ENCODE results near the gene ZFHX2.

ZFHX2 gene

GRCh38 chr14:23548351-23549318 lies 2.9 kb downstream of the ZFHX2 start:
- H3K4me1 ChIP-seq (ENCODE audit: control insufficient read depth in 1 of 2, insufficient read depth in 2 of 2, low read length in 2 of 2), result peaks cover 21 to 29% of the 10 kb centered on the region in 2 donors
- H3K4me3 ChIP-seq (ENCODE audit: low read depth in 1 of 2, low read length in 2 of 2), result no peak overlapping the region
- no peaks in the 10 kb centered on the region for H3K36me3 ChIP-seq (ENCODE audit: control insufficient read depth in 1 of 2, insufficient read depth in 2 of 2, low read length in 2 of 2)
- no peak overlapping the region for H3K27ac ChIP-seq (ENCODE audit: low read depth, low read length)
- no peak overlapping the region for H3K9ac ChIP-seq (ENCODE audit: low read depth in 1 of 2, low read length in 2 of 2)
- H3K9me3 ChIP-seq (ENCODE audit: control insufficient read depth in 1 of 2, low read length in 2 of 2), result no peaks in the 10 kb centered on the region
- no peaks in the 10 kb centered on the region for H3K27me3 ChIP-seq (ENCODE audit: control insufficient read depth in 1 of 2, insufficient read depth in 2 of 2, low read length in 2 of 2)

- H3K36me3 ChIP-seq (ENCODE audit: control insufficient read depth in 1 of 2, insufficient read depth in 2 of 2, low read length in 2 of 2), result no peaks in the 10 kb centered on the region
- H3K27me3 ChIP-seq (ENCODE audit: control insufficient read depth in 1 of 2, insufficient read depth in 2 of 2, low read length in 2 of 2), result no peaks in the 10 kb centered on the region
- no peak overlapping the region for H3K9ac ChIP-seq (ENCODE audit: low read depth in 1 of 2, low read length in 2 of 2)
- no peak overlapping the region for H3K4me3 ChIP-seq (ENCODE audit: low read depth in 1 of 2, low read length in 2 of 2)
- no peaks in the 10 kb centered on the region for H3K9me3 ChIP-seq (ENCODE audit: control insufficient read depth in 1 of 2, low read length in 2 of 2)
- peaks cover 21 to 29% of the 10 kb centered on the region in 2 donors for H3K4me1 ChIP-seq (ENCODE audit: control insufficient read depth in 1 of 2, insufficient read depth in 2 of 2, low read length in 2 of 2)
- H3K27ac ChIP-seq (ENCODE audit: low read depth, low read length), result no peak overlapping the region
Measured at GRCh38 chr14:23547924-23548323, 3.6 kb downstream of the ZFHX2 start.

GRCh38 chr14:23546450-23547035 lies 5.0 kb downstream of the ZFHX2 start:
- H3K9me3 ChIP-seq (ENCODE audit: control insufficient read depth in 1 of 2, low read length in 2 of 2), result no peaks in the 10 kb centered on the region
- H3K36me3 ChIP-seq (ENCODE audit: control insufficient read depth in 1 of 2, insufficient read depth in 2 of 2, low read length in 2 of 2), result no peaks in the 10 kb centered on the region
- H3K27ac ChIP-seq (ENCODE audit: low read depth, low read length), result no peak overlapping the region
- H3K4me3 ChIP-seq (ENCODE audit: low read depth in 1 of 2, low read length in 2 of 2), result no peak overlapping the region
- H3K27me3 ChIP-seq (ENCODE audit: control insufficient read depth in 1 of 2, insufficient read depth in 2 of 2, low read length in 2 of 2), result no peaks in the 10 kb centered on the region
- H3K4me1 ChIP-seq (ENCODE audit: control insufficient read depth in 1 of 2, insufficient read depth in 2 of 2, low read length in 2 of 2), result peaks cover 21 to 29% of the 10 kb centered on the region in 2 donors
- H3K9ac ChIP-seq (ENCODE audit: low read depth in 1 of 2, low read length in 2 of 2), result no peak overlapping the region

GRCh38 chr14:23545740-23546365 lies 5.7 kb downstream of the ZFHX2 start:
- no peaks in the 10 kb centered on the region for H3K9me3 ChIP-seq (ENCODE audit: control insufficient read depth in 1 of 2, low read length in 2 of 2)
- H3K4me3 ChIP-seq (ENCODE audit: low read depth in 1 of 2, low read length in 2 of 2), result no peak overlapping the region
- no peak overlapping the region for H3K9ac ChIP-seq (ENCODE audit: low read depth in 1 of 2, low read length in 2 of 2)
- H3K27me3 ChIP-seq (ENCODE audit: control insufficient read depth in 1 of 2, insufficient read depth in 2 of 2, low read length in 2 of 2), result no peaks in the 10 kb centered on the region
- peaks cover 20 to 29% of the 10 kb centered on the region in 2 donors for H3K4me1 ChIP-seq (ENCODE audit: control insufficient read depth in 1 of 2, insufficient read depth in 2 of 2, low read length in 2 of 2)
- no peak overlapping the region for H3K27ac ChIP-seq (ENCODE audit: low read depth, low read length)
- H3K36me3 ChIP-seq (ENCODE audit: control insufficient read depth in 1 of 2, insufficient read depth in 2 of 2, low read length in 2 of 2), result no peaks in the 10 kb centered on the region

- H3K9ac ChIP-seq (ENCODE audit: low read depth in 1 of 2, low read length in 2 of 2), result no peak overlapping the region
- H3K4me3 ChIP-seq (ENCODE audit: low read depth in 1 of 2, low read length in 2 of 2), result peak overlapping the region; percentile 8 to 38
- H3K4me1 ChIP-seq (ENCODE audit: control insufficient read depth in 1 of 2, insufficient read depth in 2 of 2, low read length in 2 of 2), result peaks cover 11 to 20% of the 10 kb centered on the region in 2 donors
- H3K27ac ChIP-seq (ENCODE audit: low read depth, low read length), result no peak overlapping the region
- no peaks in the 10 kb centered on the region for H3K36me3 ChIP-seq (ENCODE audit: control insufficient read depth in 1 of 2, insufficient read depth in 2 of 2, low read length in 2 of 2)
- no peaks in the 10 kb centered on the region for H3K9me3 ChIP-seq (ENCODE audit: control insufficient read depth in 1 of 2, low read length in 2 of 2)
- H3K27me3 ChIP-seq (ENCODE audit: control insufficient read depth in 1 of 2, insufficient read depth in 2 of 2, low read length in 2 of 2), result no peaks in the 10 kb centered on the region
Measured at GRCh38 chr14:23544511-23545447, 6.8 kb downstream of the ZFHX2 start.

GRCh38 chr14:23543403-23543802 lies 8.2 kb downstream of the ZFHX2 start:
- Histone ChIP-seq H3K9ac (ENCODE audit: low read depth in 1 of 2, low read length in 2 of 2) (no peak overlapping the region), H3K27ac (ENCODE audit: low read depth, low read length) (no peak overlapping the region), H3K4me3 (ENCODE audit: low read depth in 1 of 2, low read length in 2 of 2) (no peak overlapping the region), H3K4me1 (ENCODE audit: control insufficient read depth in 1 of 2, insufficient read depth in 2 of 2, low read length in 2 of 2) (peaks cover 11 to 13% of the 10 kb centered on the region in 2 donors), H3K9me3 (ENCODE audit: control insufficient read depth in 1 of 2, low read length in 2 of 2) (no peaks in the 10 kb centered on the region), H3K27me3 (ENCODE audit: control insufficient read depth in 1 of 2, insufficient read depth in 2 of 2, low read length in 2 of 2) (no peaks in the 10 kb centered on the region), H3K36me3 (ENCODE audit: control insufficient read depth in 1 of 2, insufficient read depth in 2 of 2, low read length in 2 of 2) (no peaks in the 10 kb centered on the region)

- H3K9ac ChIP-seq (ENCODE audit: low read depth in 1 of 2, low read length in 2 of 2), result no peak overlapping the region
- H3K27me3 ChIP-seq (ENCODE audit: control insufficient read depth in 1 of 2, insufficient read depth in 2 of 2, low read length in 2 of 2), result no peaks in the 10 kb centered on the region
- H3K36me3 ChIP-seq (ENCODE audit: control insufficient read depth in 1 of 2, insufficient read depth in 2 of 2, low read length in 2 of 2), result no peaks in the 10 kb centered on the region
- H3K27ac ChIP-seq (ENCODE audit: low read depth, low read length), result no peak overlapping the region
- no peak overlapping the region for H3K4me3 ChIP-seq (ENCODE audit: low read depth in 1 of 2, low read length in 2 of 2)
- peaks cover 11 to 13% of the 10 kb centered on the region in 2 donors for H3K4me1 ChIP-seq (ENCODE audit: control insufficient read depth in 1 of 2, insufficient read depth in 2 of 2, low read length in 2 of 2)
- H3K9me3 ChIP-seq (ENCODE audit: control insufficient read depth in 1 of 2, low read length in 2 of 2), result no peaks in the 10 kb centered on the region
Measured at GRCh38 chr14:23542261-23542660, 9.3 kb downstream of the ZFHX2 start.

- Histone ChIP-seq H3K9ac (ENCODE audit: low read depth in 1 of 2, low read length in 2 of 2) (no peak overlapping the region), H3K27me3 (ENCODE audit: control insufficient read depth in 1 of 2, insufficient read depth in 2 of 2, low read length in 2 of 2) (no peaks in the 10 kb centered on the region)
Measured at GRCh38 chr14:23540141-23540469, 11.5 kb downstream of the ZFHX2 start.

GRCh38 chr14:23539248-23540140 lies 12.1 kb downstream of the ZFHX2 start:
- Histone ChIP-seq H3K9ac (ENCODE audit: low read depth in 1 of 2, low read length in 2 of 2) (no peak overlapping the region), H3K4me3 (ENCODE audit: low read depth in 1 of 2, low read length in 2 of 2) (no peak overlapping the region), H3K4me1 (ENCODE audit: control insufficient read depth in 1 of 2, insufficient read depth in 2 of 2, low read length in 2 of 2) (peaks cover 0 to 4% of the 10 kb centered on the region in 2 donors), H3K36me3 (ENCODE audit: control insufficient read depth in 1 of 2, insufficient read depth in 2 of 2, low read length in 2 of 2) (no peaks in the 10 kb centered on the region), H3K9me3 (ENCODE audit: control insufficient read depth in 1 of 2, low read length in 2 of 2) (no peaks in the 10 kb centered on the region), H3K27ac (ENCODE audit: low read depth, low read length) (no peak overlapping the region), H3K27me3 (ENCODE audit: control insufficient read depth in 1 of 2, insufficient read depth in 2 of 2, low read length in 2 of 2) (no peaks in the 10 kb centered on the region)

More at GRCh38 chr14:23540141-23540469, 11.5 kb downstream of the ZFHX2 start:
- H3K4me3 ChIP-seq (ENCODE audit: low read depth in 1 of 2, low read length in 2 of 2), result no peak overlapping the region
- peaks cover 5 to 10% of the 10 kb centered on the region in 2 donors for H3K4me1 ChIP-seq (ENCODE audit: control insufficient read depth in 1 of 2, insufficient read depth in 2 of 2, low read length in 2 of 2)
- H3K27ac ChIP-seq (ENCODE audit: low read depth, low read length), result no peak overlapping the region
- H3K9me3 ChIP-seq (ENCODE audit: control insufficient read depth in 1 of 2, low read length in 2 of 2), result no peaks in the 10 kb centered on the region
- no peaks in the 10 kb centered on the region for H3K36me3 ChIP-seq (ENCODE audit: control insufficient read depth in 1 of 2, insufficient read depth in 2 of 2, low read length in 2 of 2)
